ENCODE data around the gene EGR4.

EGR4 gene

DNA sequence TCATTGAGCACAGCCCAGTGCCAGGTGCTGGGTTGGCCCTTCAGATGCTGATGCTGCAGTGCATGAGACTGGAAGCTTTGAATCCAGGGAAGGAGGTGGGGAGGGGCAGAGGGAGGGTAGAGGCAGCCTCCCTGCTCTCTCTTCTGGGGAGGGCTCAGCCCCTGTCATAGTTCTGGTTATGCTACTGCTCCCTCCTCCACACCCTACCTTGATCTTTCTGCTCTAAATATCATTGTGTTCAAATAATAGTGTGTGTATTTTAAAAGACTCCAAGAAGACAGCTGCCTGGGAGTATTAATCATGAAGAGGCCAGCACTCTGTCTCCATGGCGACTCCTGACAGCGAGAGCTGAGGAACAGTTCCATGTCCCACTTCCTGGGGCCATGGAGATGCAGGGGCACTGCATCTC, 3.8 kb upstream of the EGR4 start:
- TF ChIP-seq, protein P1, sequence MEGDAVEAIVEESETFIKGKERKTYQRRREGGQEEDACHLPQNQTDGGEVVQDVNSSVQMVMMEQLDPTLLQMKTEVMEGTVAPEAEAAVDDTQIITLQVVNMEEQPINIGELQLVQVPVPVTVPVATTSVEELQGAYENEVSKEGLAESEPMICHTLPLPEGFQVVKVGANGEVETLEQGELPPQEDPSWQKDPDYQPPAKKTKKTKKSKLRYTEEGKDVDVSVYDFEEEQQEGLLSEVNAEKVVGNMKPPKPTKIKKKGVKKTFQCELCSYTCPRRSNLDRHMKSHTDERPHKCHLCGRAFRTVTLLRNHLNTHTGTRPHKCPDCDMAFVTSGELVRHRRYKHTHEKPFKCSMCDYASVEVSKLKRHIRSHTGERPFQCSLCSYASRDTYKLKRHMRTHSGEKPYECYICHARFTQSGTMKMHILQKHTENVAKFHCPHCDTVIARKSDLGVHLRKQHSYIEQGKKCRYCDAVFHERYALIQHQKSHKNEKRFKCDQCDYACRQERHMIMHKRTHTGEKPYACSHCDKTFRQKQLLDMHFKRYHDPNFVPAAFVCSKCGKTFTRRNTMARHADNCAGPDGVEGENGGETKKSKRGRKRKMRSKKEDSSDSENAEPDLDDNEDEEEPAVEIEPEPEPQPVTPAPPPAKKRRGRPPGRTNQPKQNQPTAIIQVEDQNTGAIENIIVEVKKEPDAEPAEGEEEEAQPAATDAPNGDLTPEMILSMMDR (IDR thresholded peaks at IDR 0.05; ENCODE audit: insufficient read depth, missing control alignments), result no peak
- FAIRE-seq (no peak), DNase-seq (ENCODE audit: insufficient read length, low spot score) (no peak)

DNA sequence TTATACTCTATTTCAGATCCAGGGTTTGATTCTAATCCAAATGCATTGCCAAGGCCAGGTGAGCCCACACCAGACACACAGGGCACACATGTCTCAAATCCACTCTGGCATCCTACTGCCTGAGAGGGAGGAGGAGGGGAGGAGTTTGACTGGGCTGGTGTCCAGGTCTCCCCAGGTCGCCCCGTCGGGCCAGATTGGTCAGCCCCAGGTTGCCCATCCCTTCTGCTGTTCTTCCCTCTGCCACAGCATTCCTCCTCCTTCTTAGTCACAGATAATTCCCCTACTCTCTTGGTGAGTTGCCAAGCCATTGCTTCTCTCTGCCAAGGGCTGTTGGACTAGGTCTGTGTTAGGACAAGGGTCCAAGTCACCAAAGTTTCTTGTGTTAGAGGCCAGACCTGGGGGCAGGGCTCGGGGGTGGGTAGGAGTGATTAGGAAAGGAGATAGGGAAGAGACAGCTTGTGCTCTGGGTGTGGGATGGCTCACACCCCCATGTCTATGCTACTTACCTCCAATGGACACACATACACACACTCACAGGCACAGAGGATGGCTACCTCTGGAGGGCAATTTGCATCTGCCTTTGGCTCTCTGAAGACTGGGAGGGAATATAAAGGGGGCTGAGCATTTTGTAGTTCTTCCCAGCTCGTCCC, 2.5 kb upstream of the EGR4 start:
- DNase-seq (ENCODE audit: insufficient read length, low spot score) (no peak), FAIRE-seq (no peak)
- TF ChIP-seq, protein P1 (IDR thresholded peaks at IDR 0.05; ENCODE audit: insufficient read depth, missing control alignments), result no peak

DNA sequence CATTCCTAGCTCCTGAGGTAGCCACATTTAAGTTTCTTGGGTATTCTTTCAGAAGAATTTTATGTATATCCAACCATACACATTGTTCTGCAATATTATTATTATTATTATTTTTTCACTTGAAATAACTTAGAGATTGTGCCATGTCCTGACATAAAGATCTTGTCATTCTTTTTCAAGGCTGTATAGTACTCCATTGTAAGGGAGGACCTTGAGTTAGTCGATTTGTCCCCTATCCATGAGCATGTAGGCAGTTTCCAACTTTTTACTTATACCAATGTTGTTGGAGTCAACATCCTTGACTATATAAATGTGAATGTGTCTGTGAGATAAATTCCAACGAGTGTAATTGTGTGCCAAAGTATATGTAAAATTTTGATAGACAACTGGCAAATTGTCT, 891 bp upstream of the EGR4 start:
- TF ChIP-seq, protein P1 (IDR thresholded peaks at IDR 0.05; ENCODE audit: insufficient read depth, missing control alignments), result no peak
- no peak for FAIRE-seq
- DNase-seq (ENCODE audit: insufficient read length, low spot score), result no peak

DNA sequence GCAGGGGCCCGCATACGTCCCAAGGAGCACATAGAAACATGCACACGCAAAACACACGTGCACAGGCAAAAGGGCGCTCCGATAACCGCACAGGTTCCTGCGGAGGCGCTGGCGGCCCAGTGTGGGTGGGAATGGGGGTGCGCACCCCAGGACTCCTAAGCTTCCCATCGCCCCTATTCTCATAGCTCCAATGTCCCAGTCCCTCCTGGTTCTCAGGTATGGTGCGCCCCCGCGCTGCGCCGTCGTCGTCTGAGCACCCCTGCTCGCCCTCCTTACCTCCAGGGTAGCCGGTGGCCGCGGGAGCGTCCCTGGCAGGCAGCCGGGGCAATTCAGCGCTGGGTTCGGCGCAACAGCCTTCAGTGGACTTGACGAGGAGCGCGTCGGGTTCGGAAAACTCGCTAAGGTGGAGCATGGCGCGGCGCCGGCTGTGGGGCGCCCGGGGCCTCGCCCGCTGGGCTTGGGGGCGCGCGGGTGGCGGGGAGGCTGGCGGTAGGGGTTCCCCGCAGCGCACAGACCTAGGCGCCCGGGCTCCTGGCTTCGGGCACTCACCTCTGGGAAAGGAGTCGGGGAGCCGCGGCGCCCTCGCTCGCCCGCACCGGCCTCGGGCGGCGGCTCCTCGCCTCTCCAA, 328 bp downstream of the EGR4 start:
- TF ChIP-seq, protein P1 (IDR thresholded peaks at IDR 0.05; ENCODE audit: insufficient read depth, missing control alignments), result no peak
- FAIRE-seq, result no peak
- no peak for DNase-seq (ENCODE audit: insufficient read length, low spot score)

DNA sequence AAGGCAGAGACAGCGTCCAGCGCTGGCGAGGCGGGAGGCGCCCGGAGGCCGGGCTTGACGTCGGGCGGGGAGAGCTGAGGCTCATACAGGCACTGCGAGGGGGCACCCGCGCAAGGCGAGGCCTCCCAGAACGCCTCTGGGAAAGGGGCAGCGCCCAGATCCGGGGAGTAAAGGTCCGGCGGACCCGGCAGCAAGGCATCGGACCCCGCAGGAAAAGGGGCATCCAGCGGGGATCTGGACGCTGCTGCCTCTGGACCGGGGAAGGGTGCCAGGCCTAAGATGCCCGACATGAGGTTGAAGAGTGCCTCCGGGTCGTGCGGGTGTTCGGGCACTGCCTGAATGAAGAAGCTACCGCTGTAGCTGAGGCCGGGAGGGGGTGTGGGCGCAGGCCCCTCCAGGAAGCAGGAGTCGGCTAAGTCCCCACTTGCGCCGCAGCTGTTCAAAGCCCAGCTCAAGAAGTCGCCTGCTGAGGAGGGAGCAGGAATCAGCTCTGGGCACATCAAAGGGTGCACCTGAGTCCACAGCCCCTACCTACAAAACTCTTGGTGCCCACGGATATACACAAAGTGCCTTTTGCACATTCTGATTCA, 937 bp downstream of the EGR4 start:
- FAIRE-seq (no peak), DNase-seq (ENCODE audit: insufficient read length, low spot score) (no peak)
- TF ChIP-seq, protein P1 (IDR thresholded peaks at IDR 0.05; ENCODE audit: insufficient read depth, missing control alignments), result no peak

DNA sequence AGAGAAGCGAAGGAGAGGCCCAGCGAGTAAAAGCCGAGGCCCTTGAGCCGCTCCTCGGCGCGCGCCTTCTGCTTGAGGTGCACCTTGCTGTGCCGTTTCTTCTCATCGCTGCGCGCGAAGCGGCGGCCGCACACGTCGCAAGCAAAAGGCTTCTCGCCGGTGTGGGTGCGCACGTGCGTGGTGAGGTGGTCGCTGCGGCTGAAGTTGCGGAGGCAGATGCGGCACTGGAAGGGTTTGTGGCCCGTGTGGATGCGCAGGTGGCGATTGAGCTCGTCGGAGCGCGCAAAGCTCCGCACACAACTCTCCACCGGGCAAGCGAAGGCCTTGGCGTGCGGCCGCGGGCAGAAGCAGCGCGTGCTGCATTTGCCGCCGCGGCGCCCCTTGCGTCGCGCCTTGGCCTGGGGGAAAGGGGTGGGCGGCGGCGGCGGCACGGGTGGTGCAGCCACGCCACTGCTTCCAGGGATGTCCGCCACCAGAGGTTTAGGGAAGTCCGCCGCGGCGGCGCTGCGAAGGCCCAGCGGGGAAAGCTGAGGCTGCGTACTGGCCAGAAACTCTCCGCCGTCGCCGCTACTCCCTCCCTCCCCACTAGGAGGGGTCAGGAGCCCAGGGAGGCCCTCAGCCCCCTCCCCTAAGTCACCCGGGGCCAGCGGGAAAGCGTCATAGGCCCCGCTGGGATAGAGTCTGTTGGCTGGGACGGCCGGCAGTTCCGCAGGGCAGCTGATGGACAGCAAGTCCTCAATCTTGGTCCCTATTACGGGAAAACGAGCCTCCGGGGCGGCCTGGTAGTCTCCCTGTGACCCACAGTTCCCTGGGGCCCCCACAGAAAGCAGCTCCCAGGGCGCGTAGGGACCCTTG, 1.7 kb downstream of the EGR4 start:
- TF ChIP-seq, protein P1 (IDR thresholded peaks at IDR 0.05; ENCODE audit: insufficient read depth, missing control alignments), result no peak
- DNase-seq (ENCODE audit: insufficient read length, low spot score) (peak; percentile 53), FAIRE-seq (no peak)
